ENCODE measurements around the gene CDK14. TPM values are rescaled to one million over a fixed set of nuclear protein-coding genes. Genes with fewer than 3 reads are reported as not detected.

The CDK14 gene
- total and polyA plus RNA-seq, 2 of the 8 experiments (the other 6 are each of a cell fraction or from before 2014, with no cell fraction given) = 5.5 to 47.3 TPM

DNA sequence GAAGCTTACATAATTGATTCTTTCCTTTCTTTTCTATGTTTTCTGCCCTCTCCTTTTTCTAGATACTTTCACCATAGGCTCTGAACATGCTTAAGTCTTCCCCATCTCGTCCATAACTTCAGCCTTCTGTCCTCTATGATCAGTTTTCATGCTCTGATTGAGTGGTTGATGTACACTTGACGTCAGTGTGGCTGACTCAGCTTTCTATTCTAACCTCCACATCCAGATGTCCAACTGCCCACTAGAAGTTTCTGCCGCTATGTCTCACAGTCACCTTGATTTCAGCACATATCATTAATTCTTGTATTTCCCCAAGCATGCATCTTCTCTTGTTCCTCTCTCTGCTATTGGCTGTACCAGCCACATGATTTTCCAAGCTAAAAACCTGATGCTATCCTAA, 15.0 kb downstream of the CDK14 start (continued):
- TF ChIP-seq SRF (IDR thresholded peaks at IDR 0.05; ENCODE audit: low read depth, low read length) (no peak), BACH1 (IDR thresholded peaks at IDR 0.05; ENCODE audit: low read length) (no peak)
